Measurements from ENCODE around the gene HNRNPLL. TPM values are rescaled to one million over a fixed set of nuclear protein-coding genes. Genes with fewer than 3 reads are reported as not detected.

Gene HNRNPLL
- total RNA-seq, 1 experiment from 2014 or later, result 73.8 TPM

DNA sequence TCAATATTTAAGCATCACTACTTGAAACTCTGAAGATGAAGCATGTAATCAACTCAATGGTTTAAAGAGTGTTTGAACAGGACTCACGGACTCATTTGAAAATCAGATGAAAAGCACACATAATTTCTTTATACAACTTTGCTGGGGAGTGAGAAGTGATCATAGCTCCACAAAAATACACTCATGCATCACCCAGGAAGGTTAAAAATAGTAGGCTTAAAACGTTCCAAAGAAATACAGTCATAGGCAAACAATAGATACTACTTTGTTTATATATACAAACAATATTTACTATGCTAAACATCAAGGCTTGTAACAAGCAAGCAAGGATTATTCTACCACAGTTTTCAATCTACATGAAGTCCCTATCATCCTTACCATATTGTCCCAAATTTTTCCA is 11.6 kb downstream of the HNRNPLL start:
- intact Hi-C loops (cut with micrococcal nuclease; ENCODE audit: unreplicated experiment), result loop anchor here (5.0 kb wide), 1 partner anchor 274 kb away; no protein-coding TSS in a partner anchor
- POLR2A ChIA-PET (ENCODE audit: low non-redundant PET), result no interaction called here
- no TSS peak for BruUV-seq (replicated peaks)

DNA sequence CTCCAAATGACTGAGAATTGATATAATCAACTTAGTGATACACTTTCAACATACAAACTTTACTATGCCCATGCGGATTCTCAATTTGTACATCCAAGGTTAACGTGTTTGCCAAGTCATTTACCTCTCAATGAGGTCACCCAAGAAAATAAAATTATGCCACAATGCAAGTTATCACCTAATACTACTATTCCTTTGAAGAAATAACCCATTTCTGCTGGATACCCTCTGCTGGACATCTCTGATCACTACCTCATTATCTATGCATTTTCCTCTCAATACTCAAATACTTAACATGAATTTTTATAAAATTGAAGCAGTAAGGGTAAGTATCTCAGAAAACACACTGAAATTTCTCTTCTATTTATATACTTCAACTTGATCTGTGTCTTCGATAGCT is 12.7 kb downstream of the HNRNPLL start:
- no peak for TF ChIP-seq EZH2 (IDR thresholded peaks at IDR 0.05; ENCODE audit: borderline replicate concordance, low read depth, low read length, poor library complexity, severe bottlenecking)
- TF ChIP-seq, protein P1, sequence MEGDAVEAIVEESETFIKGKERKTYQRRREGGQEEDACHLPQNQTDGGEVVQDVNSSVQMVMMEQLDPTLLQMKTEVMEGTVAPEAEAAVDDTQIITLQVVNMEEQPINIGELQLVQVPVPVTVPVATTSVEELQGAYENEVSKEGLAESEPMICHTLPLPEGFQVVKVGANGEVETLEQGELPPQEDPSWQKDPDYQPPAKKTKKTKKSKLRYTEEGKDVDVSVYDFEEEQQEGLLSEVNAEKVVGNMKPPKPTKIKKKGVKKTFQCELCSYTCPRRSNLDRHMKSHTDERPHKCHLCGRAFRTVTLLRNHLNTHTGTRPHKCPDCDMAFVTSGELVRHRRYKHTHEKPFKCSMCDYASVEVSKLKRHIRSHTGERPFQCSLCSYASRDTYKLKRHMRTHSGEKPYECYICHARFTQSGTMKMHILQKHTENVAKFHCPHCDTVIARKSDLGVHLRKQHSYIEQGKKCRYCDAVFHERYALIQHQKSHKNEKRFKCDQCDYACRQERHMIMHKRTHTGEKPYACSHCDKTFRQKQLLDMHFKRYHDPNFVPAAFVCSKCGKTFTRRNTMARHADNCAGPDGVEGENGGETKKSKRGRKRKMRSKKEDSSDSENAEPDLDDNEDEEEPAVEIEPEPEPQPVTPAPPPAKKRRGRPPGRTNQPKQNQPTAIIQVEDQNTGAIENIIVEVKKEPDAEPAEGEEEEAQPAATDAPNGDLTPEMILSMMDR (conservative IDR thresholded peaks at IDR 0.05; ENCODE audit: low read depth, low read length), result peak; percentile 60
- H3K4me3 ChIP-seq (ENCODE audit: low read depth, low read length, poor library complexity, severe bottlenecking), result no peak overlapping the region
- H3K4me1 ChIP-seq (ENCODE audit: insufficient read depth, low read length, poor library complexity, severe bottlenecking), result peaks cover 86% of the 10 kb centered on the region
- peaks cover 3% of the 10 kb centered on the region for H3K36me3 ChIP-seq (ENCODE audit: insufficient read depth, low read length, poor library complexity, severe bottlenecking)
- intact Hi-C loops (cut with micrococcal nuclease; ENCODE audit: unreplicated experiment), result loop anchor here (5.0 kb wide), 1 partner anchor 273 kb away; no protein-coding TSS in a partner anchor
- H3K27ac ChIP-seq (ENCODE audit: low read depth, low read length, poor library complexity, severe bottlenecking), result no peak overlapping the region
- peak; percentile 62 for DNase-seq (ENCODE audit: low spot score)
- H3K9me3 ChIP-seq (ENCODE audit: low read depth, low read length, poor library complexity, severe bottlenecking), result no peaks in the 10 kb centered on the region
- CTCF ChIA-PET, result interaction anchor here (1.4 to 1.6 kb wide), 2 partner anchors 8 to 275 kb away, joined by 4 to 5 read pairs; no protein-coding TSS in a partner anchor
- POLR2A ChIA-PET (ENCODE audit: low non-redundant PET), result interaction anchor here (0.6 to 0.7 kb wide), 2 partner anchors 161 to 236 kb away, joined by 3 to 4 read pairs; partner anchors contain the start of gene SRSF7
- no peaks in the 10 kb centered on the region for H3K27me3 ChIP-seq (replicated peaks; ENCODE audit: insufficient read depth, low read depth, low read length, poor library complexity)
- no TSS peak for BruUV-seq (replicated peaks)

More for the DNA sequence above, 11.6 kb downstream of the HNRNPLL start:
- no peak for TF ChIP-seq EZH2 (IDR thresholded peaks at IDR 0.05; ENCODE audit: borderline replicate concordance, low read depth, low read length, poor library complexity, severe bottlenecking)
- TF ChIP-seq, protein P1 (conservative IDR thresholded peaks at IDR 0.05; ENCODE audit: low read depth, low read length), result no peak
- DNase-seq (ENCODE audit: low spot score), result no peak
- Histone ChIP-seq H3K9me3 (ENCODE audit: low read depth, low read length, poor library complexity, severe bottlenecking) (no peaks in the 10 kb centered on the region), H3K27me3 (replicated peaks; ENCODE audit: insufficient read depth, low read depth, low read length, poor library complexity) (no peaks in the 10 kb centered on the region), H3K27ac (ENCODE audit: low read depth, low read length, poor library complexity, severe bottlenecking) (no peak overlapping the region), H3K4me1 (ENCODE audit: insufficient read depth, low read length, poor library complexity, severe bottlenecking) (peaks cover 75% of the 10 kb centered on the region), H3K36me3 (ENCODE audit: insufficient read depth, low read length, poor library complexity, severe bottlenecking) (no peaks in the 10 kb centered on the region), H3K4me3 (ENCODE audit: low read depth, low read length, poor library complexity, severe bottlenecking) (no peak overlapping the region)
- CTCF ChIA-PET, result interaction anchor here (1.4 to 1.6 kb wide), 2 partner anchors 9 to 276 kb away, joined by 4 to 5 read pairs; no protein-coding TSS in a partner anchor

DNA sequence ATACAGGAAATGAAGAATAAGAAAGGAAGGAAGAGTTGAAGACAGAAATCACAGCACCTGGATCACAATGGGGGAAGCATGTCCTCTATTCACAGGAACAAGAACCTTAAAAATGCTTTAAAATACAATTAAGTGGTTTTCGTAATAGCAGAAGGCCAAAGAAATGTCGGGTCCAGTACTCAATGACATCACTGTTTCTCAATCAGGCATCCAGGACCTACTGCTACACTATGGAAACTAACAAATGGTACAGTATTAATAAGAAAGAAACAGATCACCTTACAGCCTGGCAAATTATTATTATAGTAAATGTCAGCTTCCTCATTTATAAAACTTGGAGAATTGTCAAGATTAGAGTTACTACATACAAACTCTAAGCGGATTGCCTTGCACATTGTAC is 15.8 kb downstream of the HNRNPLL start:
- H3K4me3 ChIP-seq (ENCODE audit: low read depth, low read length, poor library complexity, severe bottlenecking), result no peak overlapping the region
- no peak for TF ChIP-seq EZH2 (IDR thresholded peaks at IDR 0.05; ENCODE audit: borderline replicate concordance, low read depth, low read length, poor library complexity, severe bottlenecking)
- H3K4me1 ChIP-seq (ENCODE audit: insufficient read depth, low read length, poor library complexity, severe bottlenecking), result peaks cover 68% of the 10 kb centered on the region
- no peaks in the 10 kb centered on the region for H3K27me3 ChIP-seq (replicated peaks; ENCODE audit: insufficient read depth, low read depth, low read length, poor library complexity)
- no peaks in the 10 kb centered on the region for H3K9me3 ChIP-seq (ENCODE audit: low read depth, low read length, poor library complexity, severe bottlenecking)
- ChIA-PET CTCF (no interaction called here), POLR2A (ENCODE audit: low non-redundant PET) (no interaction called here)
- intact Hi-C loops (cut with micrococcal nuclease; ENCODE audit: unreplicated experiment), result no loop called here
- H3K27ac ChIP-seq (ENCODE audit: low read depth, low read length, poor library complexity, severe bottlenecking), result peak overlapping the region; percentile 40
- H3K36me3 ChIP-seq (ENCODE audit: insufficient read depth, low read length, poor library complexity, severe bottlenecking), result peaks cover 6% of the 10 kb centered on the region
- BruUV-seq (replicated peaks), result no TSS peak
- DNase-seq (ENCODE audit: low spot score), result peak; percentile 41

DNA sequence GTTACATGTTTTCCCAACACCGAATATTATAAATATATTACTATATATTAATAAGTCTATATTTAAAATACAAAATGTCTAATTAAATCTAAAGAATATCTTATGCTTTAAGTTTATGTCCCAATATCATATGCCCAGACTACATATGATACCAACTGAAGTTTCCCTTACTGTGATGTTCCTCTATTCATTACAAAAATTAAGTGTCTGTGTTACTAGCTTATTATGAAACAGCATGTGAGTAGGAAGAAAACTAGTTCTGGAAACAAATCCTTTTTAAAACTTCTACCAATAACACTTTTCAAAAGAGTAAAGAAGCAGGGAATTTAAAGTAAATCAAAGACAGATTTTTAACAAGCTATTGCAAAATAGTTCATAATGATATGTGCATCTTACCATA is 17.8 kb downstream of the HNRNPLL start:
- intact Hi-C loops (cut with micrococcal nuclease; ENCODE audit: unreplicated experiment), result loop anchor here (5.0 kb wide), 1 partner anchor 252 kb away; no protein-coding TSS in a partner anchor
- DNase-seq (ENCODE audit: low spot score), result no peak
- H3K27me3 ChIP-seq (replicated peaks; ENCODE audit: insufficient read depth, low read depth, low read length, poor library complexity), result no peaks in the 10 kb centered on the region
- TF ChIP-seq EZH2 (IDR thresholded peaks at IDR 0.05; ENCODE audit: borderline replicate concordance, low read depth, low read length, poor library complexity, severe bottlenecking), result no peak
- TF ChIP-seq, protein P1 (conservative IDR thresholded peaks at IDR 0.05; ENCODE audit: low read depth, low read length), result no peak
- ChIA-PET CTCF (no interaction called here), POLR2A (ENCODE audit: low non-redundant PET) (no interaction called here)
- peaks cover 21% of the 10 kb centered on the region for H3K36me3 ChIP-seq (ENCODE audit: insufficient read depth, low read length, poor library complexity, severe bottlenecking)
- no peak overlapping the region for H3K4me3 ChIP-seq (ENCODE audit: low read depth, low read length, poor library complexity, severe bottlenecking)
- H3K4me1 ChIP-seq (ENCODE audit: insufficient read depth, low read length, poor library complexity, severe bottlenecking), result peaks cover 67% of the 10 kb centered on the region
- BruUV-seq (replicated peaks), result no TSS peak
- H3K9me3 ChIP-seq (ENCODE audit: low read depth, low read length, poor library complexity, severe bottlenecking), result no peaks in the 10 kb centered on the region
- peak overlapping the region; percentile 40 for H3K27ac ChIP-seq (ENCODE audit: low read depth, low read length, poor library complexity, severe bottlenecking)
